ENCODE results near the gene RGS12.

DNA sequence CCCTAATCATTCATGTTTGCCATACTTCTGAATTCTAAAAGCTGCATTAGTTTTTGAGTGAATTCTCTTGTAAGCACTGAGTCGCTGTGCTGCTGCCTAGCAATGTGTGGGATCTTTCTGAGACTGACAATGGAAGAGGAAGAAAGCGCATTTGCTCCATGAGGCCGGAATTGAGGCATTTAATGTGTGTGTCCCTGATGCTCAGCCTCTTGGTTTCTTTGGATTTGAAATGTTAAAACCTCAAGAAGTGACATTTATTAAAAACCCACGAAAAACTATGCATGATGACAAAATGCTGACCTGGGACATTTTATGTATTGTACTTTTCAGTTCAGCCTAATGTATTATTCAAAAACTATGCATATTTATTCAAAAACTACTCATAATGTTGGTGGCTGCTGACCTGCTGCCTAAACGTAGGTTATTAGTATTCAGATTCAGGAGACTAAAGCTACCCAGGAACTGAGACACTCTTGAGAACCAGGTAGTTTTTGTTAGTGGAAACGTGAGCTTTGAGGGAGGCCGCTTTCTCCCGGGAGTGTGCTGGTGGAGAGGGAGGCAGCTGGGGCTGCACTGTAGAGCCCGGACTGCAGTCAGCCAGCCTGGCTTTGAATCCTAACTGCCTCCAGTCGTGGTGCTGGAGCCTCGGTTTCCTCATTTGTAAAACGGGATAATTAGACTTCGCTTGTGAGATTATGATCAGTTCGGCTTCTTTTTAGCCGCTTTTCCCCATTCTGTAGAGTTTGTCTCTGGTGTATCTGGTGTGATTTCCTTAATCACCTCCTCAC, 11.3 kb downstream of the RGS12 start:
- TF ChIP-seq, protein P1, sequence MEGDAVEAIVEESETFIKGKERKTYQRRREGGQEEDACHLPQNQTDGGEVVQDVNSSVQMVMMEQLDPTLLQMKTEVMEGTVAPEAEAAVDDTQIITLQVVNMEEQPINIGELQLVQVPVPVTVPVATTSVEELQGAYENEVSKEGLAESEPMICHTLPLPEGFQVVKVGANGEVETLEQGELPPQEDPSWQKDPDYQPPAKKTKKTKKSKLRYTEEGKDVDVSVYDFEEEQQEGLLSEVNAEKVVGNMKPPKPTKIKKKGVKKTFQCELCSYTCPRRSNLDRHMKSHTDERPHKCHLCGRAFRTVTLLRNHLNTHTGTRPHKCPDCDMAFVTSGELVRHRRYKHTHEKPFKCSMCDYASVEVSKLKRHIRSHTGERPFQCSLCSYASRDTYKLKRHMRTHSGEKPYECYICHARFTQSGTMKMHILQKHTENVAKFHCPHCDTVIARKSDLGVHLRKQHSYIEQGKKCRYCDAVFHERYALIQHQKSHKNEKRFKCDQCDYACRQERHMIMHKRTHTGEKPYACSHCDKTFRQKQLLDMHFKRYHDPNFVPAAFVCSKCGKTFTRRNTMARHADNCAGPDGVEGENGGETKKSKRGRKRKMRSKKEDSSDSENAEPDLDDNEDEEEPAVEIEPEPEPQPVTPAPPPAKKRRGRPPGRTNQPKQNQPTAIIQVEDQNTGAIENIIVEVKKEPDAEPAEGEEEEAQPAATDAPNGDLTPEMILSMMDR (conservative IDR thresholded peaks at IDR 0.05 in 1 of 2, IDR thresholded peaks at IDR 0.05 in 1 of 2; ENCODE audit: extremely low read depth in 1 of 2, insufficient read depth in 1 of 2, low read depth in 1 of 2, low read length in 2 of 2), result no peak
- TF ChIP-seq EZH2 (IDR thresholded peaks at IDR 0.05; ENCODE audit: borderline replicate concordance, low read length), result no peak

Measured in mammary epithelial cell (primary cell).